ENCODE measurements around the gene NLRX1.
A peak's percentile ranks its signal among the peaks of the same experiment; 100 is the strongest.
"Not testable (repeated sequence)": the region's sequence is repeated elsewhere in the genome, so short reads cannot be mapped to it uniquely, and the experiment has no call there.

Gene NLRX1

DNA sequence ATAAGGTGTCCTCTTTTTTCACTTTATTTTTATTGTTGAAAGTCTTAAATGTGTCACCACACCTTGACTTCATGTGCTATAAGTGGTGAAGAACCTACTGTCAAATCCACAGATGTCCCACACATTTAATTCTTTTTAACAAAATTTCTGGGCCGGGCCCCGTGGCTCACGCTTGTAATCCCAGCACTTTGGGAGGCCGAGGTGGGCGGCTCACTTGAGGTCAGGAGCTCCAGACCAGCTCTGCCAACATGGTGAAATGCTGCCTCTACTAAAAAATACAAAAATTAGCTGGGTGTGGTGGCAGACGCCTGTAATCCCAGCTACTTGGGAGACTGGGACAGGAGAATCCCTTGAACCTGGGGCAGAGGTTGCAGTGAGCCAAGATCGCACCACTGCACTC, 40.7 kb downstream of the NLRX1 start:
- no peak for DNase-seq

DNA sequence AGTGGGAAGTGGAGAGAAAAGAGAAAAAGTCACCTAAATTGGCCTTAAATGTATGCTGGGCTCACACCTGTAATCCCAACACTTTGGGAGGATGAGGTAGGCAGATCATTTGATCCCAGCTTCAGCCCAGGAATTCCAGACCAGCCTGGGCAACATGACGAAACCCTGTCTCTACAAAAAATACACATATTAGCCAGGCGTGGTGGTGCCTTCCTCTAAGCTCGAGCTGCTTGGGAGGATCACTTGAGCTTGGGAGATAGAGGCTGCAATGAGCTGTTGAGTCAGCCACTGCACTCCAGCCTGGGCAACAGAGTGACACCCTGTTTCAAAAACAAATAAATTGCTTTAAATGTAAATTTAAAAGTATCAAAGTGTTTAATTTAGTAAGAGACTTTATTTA, 41.5 kb downstream of the NLRX1 start:
- no peak for DNase-seq

DNA sequence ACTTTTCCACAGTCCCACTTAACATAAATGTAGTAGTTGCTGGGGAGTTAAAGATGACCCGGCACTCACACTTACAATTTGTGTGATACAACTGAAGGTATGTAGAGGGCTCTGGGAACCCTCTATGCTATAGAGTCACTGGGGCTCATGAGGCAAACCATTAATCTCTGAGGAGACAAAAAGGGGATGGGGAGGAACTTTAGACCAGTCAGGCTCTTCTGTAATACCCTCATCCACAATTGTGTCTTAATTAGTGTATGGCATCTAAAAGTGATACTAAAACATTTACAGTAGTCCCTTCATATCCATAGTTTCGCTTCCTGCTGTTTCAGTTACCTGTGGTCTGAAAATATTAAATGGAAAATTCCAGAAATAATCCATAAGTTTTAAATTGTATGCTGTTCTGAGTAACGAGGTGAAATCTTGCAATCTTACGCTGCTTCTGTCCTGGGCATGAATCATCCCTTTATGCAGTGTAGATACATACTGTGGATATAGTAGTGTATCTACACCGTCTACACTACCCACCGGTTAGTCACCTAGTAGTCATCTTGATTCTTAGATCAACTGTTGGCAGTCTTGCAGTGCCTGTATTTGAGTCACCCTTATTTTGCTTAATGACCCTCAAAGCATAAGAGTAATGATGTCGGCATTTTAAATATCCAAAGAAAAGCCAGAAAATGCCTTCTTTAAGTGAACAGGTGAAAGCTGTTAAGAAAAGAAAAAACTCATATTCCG, 49.8 kb downstream of the NLRX1 start:
- DNase-seq: no peak

DNA sequence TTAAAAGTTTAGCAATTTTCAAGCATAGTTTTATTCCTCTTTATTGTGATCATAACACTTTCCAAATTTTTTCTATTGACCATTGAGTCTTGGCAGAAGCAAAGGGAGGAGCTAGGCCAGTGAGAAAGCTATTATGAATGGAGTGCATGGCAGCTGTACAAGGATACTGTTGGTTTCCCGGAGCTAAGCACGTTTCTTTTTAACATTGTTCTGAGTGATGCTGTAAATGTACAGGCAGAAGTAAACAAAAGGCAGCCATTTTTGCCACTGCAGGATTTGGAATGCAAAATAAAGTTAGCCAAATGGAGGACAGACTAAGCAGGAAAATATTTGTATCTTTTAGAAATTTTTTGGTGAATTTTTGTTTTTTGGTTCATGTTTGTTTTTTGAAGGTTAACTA, 53.8 kb downstream of the NLRX1 start:
- DNase-seq: peak; percentile 9 to 17

DNA sequence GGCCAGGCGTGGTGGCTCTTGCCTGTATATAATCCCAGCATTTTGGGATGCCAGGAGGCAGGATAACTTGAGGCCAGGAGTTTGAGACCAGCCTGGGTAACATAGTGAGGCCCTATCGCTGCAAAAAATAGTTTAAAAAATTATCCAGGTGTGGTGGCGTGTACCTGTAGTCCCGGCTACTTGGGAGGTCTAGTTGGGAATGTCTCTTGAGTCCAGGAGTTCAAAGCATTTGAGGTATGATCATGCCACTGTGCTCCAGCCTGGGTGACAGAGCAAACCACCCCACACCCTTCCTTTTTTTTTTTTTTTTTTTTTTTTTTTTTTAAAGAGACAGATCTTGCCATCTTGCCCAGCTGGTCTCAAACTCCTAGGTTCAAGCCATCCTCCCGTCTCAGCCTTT, 54.4 kb downstream of the NLRX1 start:
- no peak for DNase-seq

DNA sequence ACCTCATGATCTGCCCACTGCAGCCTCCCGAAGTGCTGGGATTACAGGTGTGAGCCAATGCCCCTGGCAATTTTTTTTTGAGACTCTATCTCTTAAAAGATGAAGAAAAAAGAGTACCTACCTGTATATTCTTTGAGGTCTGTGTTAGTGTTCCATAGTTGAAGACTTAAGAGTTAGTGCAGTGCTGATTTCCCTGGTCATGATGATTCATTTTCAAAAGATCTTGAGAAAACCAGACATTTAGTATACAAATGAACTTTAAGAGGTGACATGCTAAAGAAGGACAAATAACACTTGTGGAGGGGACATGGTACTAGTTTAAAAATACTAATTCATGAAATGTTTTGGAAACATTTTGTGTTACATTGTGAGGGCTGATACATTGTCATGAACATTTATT, 55.3 kb downstream of the NLRX1 start:
- no peak for DNase-seq

DNA sequence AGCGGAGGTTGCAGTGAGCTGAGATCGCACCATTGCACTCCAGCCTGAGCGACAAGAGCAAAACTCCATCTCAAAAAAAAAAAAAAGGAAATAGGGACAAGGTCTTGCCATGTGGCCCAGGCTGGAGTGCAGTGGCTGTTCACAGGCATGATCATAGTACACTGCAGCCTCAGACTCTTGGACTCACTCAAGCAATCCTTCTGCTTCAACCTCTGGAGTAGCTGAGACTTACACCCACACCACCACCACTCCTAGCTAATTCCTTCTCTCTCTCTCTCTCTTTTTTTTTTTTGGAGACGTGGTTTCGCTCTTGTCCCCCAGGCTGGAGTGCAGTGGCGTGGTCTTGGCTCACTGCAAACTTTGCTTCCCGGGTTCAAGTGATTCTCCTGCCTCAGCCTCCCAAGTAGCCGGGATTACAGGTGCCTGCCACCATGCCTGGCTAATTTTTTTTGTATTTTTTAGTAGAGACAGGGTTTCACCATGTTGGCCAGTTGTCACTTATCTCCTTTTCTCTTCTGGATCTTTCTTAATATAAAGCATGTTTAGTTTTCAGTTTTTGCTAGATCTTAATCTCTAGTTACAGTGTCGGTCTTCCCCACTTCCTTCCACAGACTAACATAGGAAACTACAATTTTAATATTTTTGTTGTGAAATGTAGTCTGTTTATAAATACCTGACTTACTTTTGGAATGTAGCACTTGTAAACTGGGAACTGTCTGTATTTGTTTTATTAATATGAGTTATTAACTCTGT, 60.2 kb downstream of the NLRX1 start:
- not testable (repeated sequence) for DNase-seq

DNA sequence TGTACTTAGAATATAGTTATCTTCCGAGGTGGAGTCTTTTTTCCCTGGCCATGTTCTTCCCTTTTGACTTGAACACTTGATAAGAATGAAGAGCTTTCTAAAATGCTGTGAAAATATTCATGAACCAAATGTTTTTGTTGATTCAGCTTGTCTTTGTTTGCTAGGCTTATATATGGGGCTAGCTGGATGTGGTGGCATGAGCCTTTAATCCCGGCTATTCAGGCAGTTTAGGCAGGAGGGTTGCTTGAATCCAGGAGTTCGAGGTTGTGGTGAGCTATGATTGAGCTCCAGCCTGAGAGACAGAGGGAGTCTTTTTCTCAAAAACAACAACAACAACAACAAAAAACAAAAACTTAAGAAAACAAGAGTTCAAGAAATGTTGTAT, 60.8 kb downstream of the NLRX1 start:
- no peak for DNase-seq

DNA sequence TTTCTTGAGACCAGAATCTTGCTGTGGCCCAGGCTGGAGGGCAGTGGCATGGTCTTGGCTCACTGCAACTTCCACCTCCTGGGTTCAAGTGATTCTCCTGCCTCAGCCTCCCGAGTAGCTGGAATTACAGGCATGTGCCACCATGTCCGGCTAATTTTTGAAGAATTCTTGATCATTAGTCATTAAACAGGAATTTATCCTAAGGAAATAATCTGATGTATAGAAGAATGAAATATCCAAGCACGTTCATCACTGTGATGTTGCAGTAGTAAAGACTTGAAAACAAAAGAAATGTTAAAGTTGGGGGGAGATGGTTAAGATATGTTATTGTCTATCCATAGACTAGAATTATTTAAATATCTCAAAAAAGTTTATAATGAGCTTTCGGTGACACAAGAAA, 61.2 kb downstream of the NLRX1 start:
- no peak for DNase-seq
